Measurements from ENCODE around the gene ARAP1. TPM values are rescaled to one million over a fixed set of nuclear protein-coding genes. Genes with fewer than 3 reads are reported as not detected.

ARAP1 gene
- total RNA-seq, 1 experiment from 2014 or later: 151 TPM

- H4K20me1 ChIP-seq (ENCODE audit: insufficient read depth): peaks cover 20% of the 10 kb centered on the region
- intact Hi-C loops (cut with micrococcal nuclease; ENCODE audit: unreplicated experiment): no loop called here
- H3K4me2 ChIP-seq: no peak overlapping the region
- no TSS peak for BruUV-seq (replicated peaks)
- H3K36me3 ChIP-seq (ENCODE audit: low read depth): peaks cover 17% of the 10 kb centered on the region; the same call in 1 of the 2 replicates
- POLR2A ChIA-PET (ENCODE audit: unreplicated experiment): interaction anchor here (0.6 kb wide), 1 partner anchor 885 kb away, joined by 3 read pairs; no protein-coding TSS in a partner anchor
- no peak overlapping the region for H3K27ac ChIP-seq
- H3K4me3 ChIP-seq: no peak overlapping the region
- no peak overlapping the region for H2AFZ ChIP-seq
- H3F3A ChIP-seq (ENCODE audit: insufficient read depth, low read depth): no peaks in the 10 kb centered on the region; the same call in 1 of the 2 replicates
- no peaks in the 10 kb centered on the region for H3K4me1 ChIP-seq (replicated peaks; ENCODE audit: insufficient read depth)
- no peak for DNase-seq
- no peaks in the 10 kb centered on the region for H3K9me3 ChIP-seq (ENCODE audit: insufficient read depth, low read depth)
- H3K9me2 ChIP-seq (ENCODE audit: insufficient read depth): no peaks in the 10 kb centered on the region
- no peaks in the 10 kb centered on the region for H3K27me3 ChIP-seq (ENCODE audit: insufficient read depth, low read depth)
- H3K79me2 ChIP-seq (ENCODE audit: low read depth): no peaks in the 10 kb centered on the region
- CTCF ChIA-PET: interaction anchor here (0.6 kb wide), 1 partner anchor 98 kb away, joined by 7 read pairs; no protein-coding TSS in a partner anchor
- TF ChIP-seq, protein P1, sequence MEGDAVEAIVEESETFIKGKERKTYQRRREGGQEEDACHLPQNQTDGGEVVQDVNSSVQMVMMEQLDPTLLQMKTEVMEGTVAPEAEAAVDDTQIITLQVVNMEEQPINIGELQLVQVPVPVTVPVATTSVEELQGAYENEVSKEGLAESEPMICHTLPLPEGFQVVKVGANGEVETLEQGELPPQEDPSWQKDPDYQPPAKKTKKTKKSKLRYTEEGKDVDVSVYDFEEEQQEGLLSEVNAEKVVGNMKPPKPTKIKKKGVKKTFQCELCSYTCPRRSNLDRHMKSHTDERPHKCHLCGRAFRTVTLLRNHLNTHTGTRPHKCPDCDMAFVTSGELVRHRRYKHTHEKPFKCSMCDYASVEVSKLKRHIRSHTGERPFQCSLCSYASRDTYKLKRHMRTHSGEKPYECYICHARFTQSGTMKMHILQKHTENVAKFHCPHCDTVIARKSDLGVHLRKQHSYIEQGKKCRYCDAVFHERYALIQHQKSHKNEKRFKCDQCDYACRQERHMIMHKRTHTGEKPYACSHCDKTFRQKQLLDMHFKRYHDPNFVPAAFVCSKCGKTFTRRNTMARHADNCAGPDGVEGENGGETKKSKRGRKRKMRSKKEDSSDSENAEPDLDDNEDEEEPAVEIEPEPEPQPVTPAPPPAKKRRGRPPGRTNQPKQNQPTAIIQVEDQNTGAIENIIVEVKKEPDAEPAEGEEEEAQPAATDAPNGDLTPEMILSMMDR (conservative IDR thresholded peaks at IDR 0.05): no peak
These were observed 45.6 kb downstream of the ARAP1 start for GRCh38 chr11:72706579-72706978.

DNA sequence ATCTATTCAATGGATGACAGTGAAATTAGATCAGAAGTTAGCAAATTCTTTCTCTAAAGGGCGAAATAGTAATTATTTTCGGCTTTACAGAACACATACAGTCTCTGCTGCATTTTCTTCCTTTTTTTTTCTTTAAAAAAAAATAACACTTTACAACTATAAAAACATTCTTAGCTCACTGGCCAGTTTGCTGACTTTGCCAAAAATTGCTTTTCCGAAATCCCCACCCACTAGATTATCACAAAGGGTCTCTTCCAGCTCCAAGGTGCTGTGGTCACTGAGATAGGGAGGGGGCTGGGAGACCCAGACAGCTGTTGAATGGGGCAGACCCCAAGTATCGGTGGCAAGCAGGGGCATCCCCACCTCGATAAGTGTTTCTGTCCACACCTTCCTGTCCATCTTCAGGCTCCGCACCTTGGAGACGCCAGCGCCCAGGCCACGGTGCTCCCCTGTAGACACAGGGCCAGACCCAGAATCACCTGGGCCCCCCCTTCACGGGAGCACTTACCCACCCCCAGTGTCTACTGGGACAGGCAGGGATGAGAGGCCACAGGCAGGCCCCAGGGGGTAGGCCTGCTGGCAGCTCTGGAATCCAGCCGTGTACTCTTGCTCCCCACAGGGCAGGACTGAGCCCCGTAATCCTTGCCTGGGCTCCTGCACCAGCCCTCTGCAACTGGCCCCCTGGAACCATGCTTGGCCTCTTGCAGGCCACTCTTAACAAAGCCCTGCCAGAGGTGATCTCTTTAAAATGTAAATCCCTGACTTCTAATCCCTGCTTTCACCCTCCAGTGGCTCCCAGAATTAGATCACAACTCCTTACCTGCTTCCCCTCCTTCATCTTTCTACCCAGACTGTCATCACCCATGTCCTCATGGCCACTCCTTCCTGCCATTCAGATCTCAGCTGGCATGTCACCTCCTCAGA is 46.5 kb downstream of the ARAP1 start:
- Histone ChIP-seq H3K4me2 (no peak overlapping the region), H2AFZ (no peak overlapping the region), H3K27ac (no peak overlapping the region), H4K20me1 (ENCODE audit: insufficient read depth) (peaks cover 20% of the 10 kb centered on the region), H3K4me1 (replicated peaks; ENCODE audit: insufficient read depth) (no peaks in the 10 kb centered on the region), H3K27me3 (ENCODE audit: insufficient read depth, low read depth) (no peaks in the 10 kb centered on the region), H3K9me3 (ENCODE audit: insufficient read depth, low read depth) (no peaks in the 10 kb centered on the region), H3K9me2 (ENCODE audit: insufficient read depth) (no peaks in the 10 kb centered on the region), H3K4me3 (no peak overlapping the region), H3K79me2 (ENCODE audit: low read depth) (no peaks in the 10 kb centered on the region), H3F3A (ENCODE audit: insufficient read depth, low read depth) (peaks cover 4% of the 10 kb centered on the region), H3K36me3 (ENCODE audit: low read depth) (peaks cover 25% of the 10 kb centered on the region; the same call in 1 of the 2 replicates)
- no TSS peak for BruUV-seq (replicated peaks)
- CTCF ChIA-PET: interaction anchor here (0.6 kb wide), 1 partner anchor 98 kb away, joined by 7 read pairs; no protein-coding TSS in a partner anchor
- POLR2A ChIA-PET (ENCODE audit: unreplicated experiment): no interaction called here
- no peak for DNase-seq
- intact Hi-C loops (cut with micrococcal nuclease; ENCODE audit: unreplicated experiment): no loop called here
- no peak for TF ChIP-seq EZH2 (IDR thresholded peaks at IDR 0.05; ENCODE audit: low read depth)
- TF ChIP-seq, protein P1 (conservative IDR thresholded peaks at IDR 0.05): no peak

DNA sequence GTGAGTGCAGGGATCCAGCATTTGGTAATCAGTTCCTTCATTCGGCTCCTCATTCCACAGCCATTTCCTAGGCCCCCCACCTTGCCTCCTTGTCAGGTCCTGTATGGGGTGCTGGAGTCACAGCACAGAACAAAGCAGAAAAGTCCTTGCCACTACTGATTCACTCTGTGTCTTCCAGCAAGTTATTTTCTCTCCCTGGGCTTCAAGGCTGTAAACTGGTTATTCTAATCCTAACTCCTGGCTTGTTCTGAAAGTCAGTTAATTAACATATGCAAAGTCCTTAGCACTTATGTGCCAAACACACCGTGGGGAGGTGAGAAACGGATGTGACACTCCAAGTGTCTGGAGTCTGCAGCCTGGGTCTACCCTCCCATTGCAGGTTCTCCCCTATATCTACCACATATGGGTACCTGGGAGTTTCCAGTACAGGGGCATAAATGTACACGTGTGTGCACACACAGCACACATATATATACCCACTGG is 47.4 kb downstream of the ARAP1 start:
- Histone ChIP-seq H3K79me2 (ENCODE audit: low read depth) (no peaks in the 10 kb centered on the region), H3K9me2 (ENCODE audit: insufficient read depth) (no peaks in the 10 kb centered on the region), H4K20me1 (ENCODE audit: insufficient read depth) (peaks cover 13% of the 10 kb centered on the region), H3K36me3 (ENCODE audit: low read depth) (peaks cover 25% of the 10 kb centered on the region; the same call in 1 of the 2 replicates), H3K4me1 (replicated peaks; ENCODE audit: insufficient read depth) (no peaks in the 10 kb centered on the region), H3F3A (ENCODE audit: insufficient read depth, low read depth) (peaks cover 9% of the 10 kb centered on the region), H2AFZ (no peak overlapping the region), H3K4me2 (no peak overlapping the region), H3K27ac (no peak overlapping the region), H3K4me3 (no peak overlapping the region), H3K27me3 (ENCODE audit: insufficient read depth, low read depth) (no peaks in the 10 kb centered on the region), H3K9me3 (ENCODE audit: insufficient read depth, low read depth) (no peaks in the 10 kb centered on the region)
- ChIA-PET CTCF (interaction anchor here (0.6 kb wide), 1 partner anchor 472 kb away, joined by 5 read pairs; no protein-coding TSS in a partner anchor), POLR2A (ENCODE audit: unreplicated experiment) (no interaction called here)
- no peak for DNase-seq
- BruUV-seq (replicated peaks): no TSS peak
- intact Hi-C loops (cut with micrococcal nuclease; ENCODE audit: unreplicated experiment): no loop called here
- TF ChIP-seq, protein P1 (conservative IDR thresholded peaks at IDR 0.05): no peak
- no peak for TF ChIP-seq EZH2 (IDR thresholded peaks at IDR 0.05; ENCODE audit: low read depth)
